ENCODE measurements around the gene CERK.

The CERK gene

GRCh38 chr22:46752988-46753310, 14.9 kb upstream of the CERK start:
- Histone ChIP-seq H3K4me1 (ENCODE audit: control insufficient read depth, insufficient read depth, low read length) (peaks cover 12% of the 10 kb centered on the region), H3K27ac (ENCODE audit: low read depth, low read length) (no peak overlapping the region), H3K9ac (ENCODE audit: low read length) (no peak overlapping the region)

GRCh38 chr22:46752286-46752987, 14.4 kb upstream of the CERK start:
- Histone ChIP-seq H3K4me1 (ENCODE audit: control insufficient read depth, insufficient read depth, low read length) (peaks cover 12% of the 10 kb centered on the region), H3K27me3 (ENCODE audit: control insufficient read depth, insufficient read depth, low read length) (peaks cover 5% of the 10 kb centered on the region), H3K27ac (ENCODE audit: low read depth, low read length) (no peak overlapping the region), H3K4me3 (ENCODE audit: low read length) (no peak overlapping the region), H3K36me3 (ENCODE audit: control insufficient read depth, insufficient read depth, low read length) (no peaks in the 10 kb centered on the region), H3K9ac (ENCODE audit: low read length) (no peak overlapping the region)

More at GRCh38 chr22:46752988-46753310, 14.9 kb upstream of the CERK start:
- Histone ChIP-seq H3K27me3 (ENCODE audit: control insufficient read depth, insufficient read depth, low read length) (peaks cover 5% of the 10 kb centered on the region), H3K36me3 (ENCODE audit: control insufficient read depth, insufficient read depth, low read length) (no peaks in the 10 kb centered on the region), H3K4me3 (ENCODE audit: low read length) (no peak overlapping the region)

GRCh38 chr22:46750863-46751443, 12.9 kb upstream of the CERK start:
- Histone ChIP-seq H3K27ac (ENCODE audit: low read depth, low read length) (no peak overlapping the region), H3K4me3 (ENCODE audit: low read length) (peak overlapping the region; percentile 12), H3K4me1 (ENCODE audit: control insufficient read depth, insufficient read depth, low read length) (peaks cover 12% of the 10 kb centered on the region), H3K9ac (ENCODE audit: low read length) (no peak overlapping the region), H3K36me3 (ENCODE audit: control insufficient read depth, insufficient read depth, low read length) (no peaks in the 10 kb centered on the region), H3K27me3 (ENCODE audit: control insufficient read depth, insufficient read depth, low read length) (peaks cover 5% of the 10 kb centered on the region)

- no peak overlapping the region for H3K9ac ChIP-seq (ENCODE audit: low read length)
- no peaks in the 10 kb centered on the region for H3K36me3 ChIP-seq (ENCODE audit: control insufficient read depth, insufficient read depth, low read length)
- no peak overlapping the region for H3K27ac ChIP-seq (ENCODE audit: low read depth, low read length)
- H3K27me3 ChIP-seq (ENCODE audit: control insufficient read depth, insufficient read depth, low read length): peaks cover 5% of the 10 kb centered on the region
- H3K4me1 ChIP-seq (ENCODE audit: control insufficient read depth, insufficient read depth, low read length): peaks cover 12% of the 10 kb centered on the region
- H3K4me3 ChIP-seq (ENCODE audit: low read length): no peak overlapping the region
These were observed 12.4 kb upstream of the CERK start for GRCh38 chr22:46750530-46750800.

GRCh38 chr22:46749682-46750529, 11.9 kb upstream of the CERK start:
- peak overlapping the region; percentile 16 for H3K4me3 ChIP-seq (ENCODE audit: low read length)
- H3K9ac ChIP-seq (ENCODE audit: low read length): no peak overlapping the region
- peaks cover 12% of the 10 kb centered on the region for H3K4me1 ChIP-seq (ENCODE audit: control insufficient read depth, insufficient read depth, low read length)
- peaks cover 5% of the 10 kb centered on the region for H3K27me3 ChIP-seq (ENCODE audit: control insufficient read depth, insufficient read depth, low read length)
- no peaks in the 10 kb centered on the region for H3K36me3 ChIP-seq (ENCODE audit: control insufficient read depth, insufficient read depth, low read length)
- no peak overlapping the region for H3K27ac ChIP-seq (ENCODE audit: low read depth, low read length)

GRCh38 chr22:46748908-46749675, 11.0 kb upstream of the CERK start:
- H3K4me3 ChIP-seq (ENCODE audit: low read length): peak overlapping the region; percentile 16
- peaks cover 8% of the 10 kb centered on the region for H3K4me1 ChIP-seq (ENCODE audit: control insufficient read depth, insufficient read depth, low read length)
- H3K9ac ChIP-seq (ENCODE audit: low read length): no peak overlapping the region
- no peak overlapping the region for H3K27ac ChIP-seq (ENCODE audit: low read depth, low read length)
- H3K27me3 ChIP-seq (ENCODE audit: control insufficient read depth, insufficient read depth, low read length): peaks cover 5% of the 10 kb centered on the region
- no peaks in the 10 kb centered on the region for H3K36me3 ChIP-seq (ENCODE audit: control insufficient read depth, insufficient read depth, low read length)

GRCh38 chr22:46748206-46748907, 10.3 kb upstream of the CERK start:
- no peak overlapping the region for H3K9ac ChIP-seq (ENCODE audit: low read length)
- no peak overlapping the region for H3K27ac ChIP-seq (ENCODE audit: low read depth, low read length)
- H3K4me1 ChIP-seq (ENCODE audit: control insufficient read depth, insufficient read depth, low read length): peaks cover 5% of the 10 kb centered on the region

GRCh38 chr22:46747646-46748045, 9.6 kb upstream of the CERK start:
- H3K9ac ChIP-seq (ENCODE audit: low read length): no peak overlapping the region
- H3K4me1 ChIP-seq (ENCODE audit: control insufficient read depth, insufficient read depth, low read length): peaks cover 5% of the 10 kb centered on the region
- peaks cover 5% of the 10 kb centered on the region for H3K27me3 ChIP-seq (ENCODE audit: control insufficient read depth, insufficient read depth, low read length)
- no peak overlapping the region for H3K27ac ChIP-seq (ENCODE audit: low read depth, low read length)
- no peaks in the 10 kb centered on the region for H3K36me3 ChIP-seq (ENCODE audit: control insufficient read depth, insufficient read depth, low read length)
- no peak overlapping the region for H3K4me3 ChIP-seq (ENCODE audit: low read length)

More at GRCh38 chr22:46748206-46748907, 10.3 kb upstream of the CERK start:
- no peaks in the 10 kb centered on the region for H3K36me3 ChIP-seq (ENCODE audit: control insufficient read depth, insufficient read depth, low read length)
- H3K27me3 ChIP-seq (ENCODE audit: control insufficient read depth, insufficient read depth, low read length): peaks cover 5% of the 10 kb centered on the region
- no peak overlapping the region for H3K4me3 ChIP-seq (ENCODE audit: low read length)

GRCh38 chr22:46746620-46747019, 8.6 kb upstream of the CERK start:
- Histone ChIP-seq H3K9ac (ENCODE audit: low read length) (no peak overlapping the region), H3K4me1 (ENCODE audit: control insufficient read depth, insufficient read depth, low read length) (peaks cover 5% of the 10 kb centered on the region), H3K27ac (ENCODE audit: low read depth, low read length) (no peak overlapping the region), H3K27me3 (ENCODE audit: control insufficient read depth, insufficient read depth, low read length) (peaks cover 5% of the 10 kb centered on the region), H3K4me3 (ENCODE audit: low read length) (no peak overlapping the region), H3K36me3 (ENCODE audit: control insufficient read depth, insufficient read depth, low read length) (no peaks in the 10 kb centered on the region)

- H3K36me3 ChIP-seq (ENCODE audit: control insufficient read depth, insufficient read depth, low read length): no peaks in the 10 kb centered on the region
- H3K27me3 ChIP-seq (ENCODE audit: control insufficient read depth, insufficient read depth, low read length): peaks cover 5% of the 10 kb centered on the region
- H3K4me1 ChIP-seq (ENCODE audit: control insufficient read depth, insufficient read depth, low read length): peaks cover 5% of the 10 kb centered on the region
- no peak overlapping the region for H3K27ac ChIP-seq (ENCODE audit: low read depth, low read length)
- no peak overlapping the region for H3K9ac ChIP-seq (ENCODE audit: low read length)
- H3K4me3 ChIP-seq (ENCODE audit: low read length): no peak overlapping the region
These were observed 8.1 kb upstream of the CERK start for GRCh38 chr22:46746192-46746591.

- peaks cover 4% of the 10 kb centered on the region for H3K4me1 ChIP-seq (ENCODE audit: control insufficient read depth, insufficient read depth, low read length)
- H3K27me3 ChIP-seq (ENCODE audit: control insufficient read depth, insufficient read depth, low read length): peaks cover 5% of the 10 kb centered on the region
- no peak overlapping the region for H3K4me3 ChIP-seq (ENCODE audit: low read length)
- no peak overlapping the region for H3K9ac ChIP-seq (ENCODE audit: low read length)
- no peak overlapping the region for H3K27ac ChIP-seq (ENCODE audit: low read depth, low read length)
- H3K36me3 ChIP-seq (ENCODE audit: control insufficient read depth, insufficient read depth, low read length): no peaks in the 10 kb centered on the region
These were observed 6.5 kb upstream of the CERK start for GRCh38 chr22:46744581-46744980.
